WTC11 (cell line): ENCODE data around the gene BNC2. TPM values are rescaled to one million over a fixed set of nuclear protein-coding genes. Genes with fewer than 3 reads are reported as not detected.

Experiments
- ATAC-seq: fragments of 200-7000 bp; cut with Tn5 transposase; 2 replicates; pipeline ENCODE4 v1.10.0; 2021; ENCODE audit warnings: mild to moderate bottlenecking, moderate library complexity
- CTCF ChIA-PET: fragments of 300-600 bp; sonication (Branson Sonifier 250); formaldehyde crosslinking; loops from one replicate; lab custom pipeline; 2021; ENCODE audit warnings: antibody characterized with exemption; lab: Charles Lee
- POLR2A ChIA-PET: fragments of 350-600 bp; sonication (Branson Sonifier 250); formaldehyde crosslinking; loops from one replicate; lab custom pipeline; 2021; ENCODE audit warnings: antibody characterized with exemption; lab: Charles Lee
- DNase-seq: peaks from one replicate; pipeline ENCODE4 v3.0.0; 2021; ENCODE audit warnings: low spot score
- H3K27ac Mint-ChIP-seq: 2 replicates; pipeline ENCODE4 v1.8.0; 2021; ENCODE audit warnings: mixed read lengths
- H3K27me3 Mint-ChIP-seq: 2 replicates; pipeline ENCODE4 v1.8.0; 2021; ENCODE audit warnings: low read depth, mild to moderate bottlenecking, moderate library complexity, mixed read lengths
- H3K36me3 Mint-ChIP-seq: 2 replicates; pipeline ENCODE4 v1.8.0; 2021; ENCODE audit warnings: mixed read lengths
- H3K4me1 Mint-ChIP-seq: 2 replicates; pipeline ENCODE4 v1.8.0; 2022; ENCODE audit warnings: mixed read lengths
- H3K4me3 Mint-ChIP-seq: 2 replicates; pipeline ENCODE4 v1.8.0; 2021; ENCODE audit warnings: mild to moderate bottlenecking, moderate library complexity, mixed read lengths
- H3K9me3 Mint-ChIP-seq: 2 replicates; pipeline ENCODE4 v1.8.0; 2021; ENCODE audit warnings: mixed read lengths
- AR ChIP-seq: fragments of 250-450 bp; sonication (Bioruptor Pico); IDR thresholded peaks from 2 replicates; pipeline ENCODE4 v1.9.0; 2021; ENCODE audit warnings: mild to moderate bottlenecking
- ATF6 ChIP-seq: sonication (generic); formaldehyde crosslinking; IDR thresholded peaks from 2 replicates; pipeline ENCODE4 v1.8.1; 2023; ENCODE audit warnings: mild to moderate bottlenecking, missing genetic modification reagents
- CREB1 ChIP-seq: sonication (generic); formaldehyde crosslinking; IDR thresholded peaks from 2 replicates; pipeline ENCODE4 v1.8.0; 2023; ENCODE audit warnings: mild to moderate bottlenecking, missing genetic modification reagents
- E2F4 ChIP-seq: sonication (generic); formaldehyde crosslinking; IDR thresholded peaks from 2 replicates; pipeline ENCODE4 v1.8.1; 2022; ENCODE audit warnings: low read depth, mild to moderate bottlenecking, moderate library complexity, missing genetic modification reagents, borderline replicate concordance
- FOXK1 ChIP-seq: sonication (generic); formaldehyde crosslinking; IDR thresholded peaks from 2 replicates; pipeline ENCODE4 v1.8.0; 2022; ENCODE audit warnings: mild to moderate bottlenecking, moderate library complexity, missing genetic modification reagents
- IRF2 ChIP-seq: sonication (generic); formaldehyde crosslinking; IDR thresholded peaks from 2 replicates; pipeline ENCODE4 v1.8.0; 2022; ENCODE audit warnings: low read depth, missing genetic modification reagents, borderline replicate concordance
- JUN ChIP-seq: sonication (generic); formaldehyde crosslinking; IDR thresholded peaks from 2 replicates; pipeline ENCODE4 v1.8.0; 2023; ENCODE audit warnings: mild to moderate bottlenecking, missing genetic modification reagents
- MAX ChIP-seq: sonication (generic); formaldehyde crosslinking; IDR thresholded peaks from 2 replicates; pipeline ENCODE4 v1.8.0; 2022; ENCODE audit warnings: mild to moderate bottlenecking, missing genetic modification reagents
- NR3C1 ChIP-seq: sonication (generic); formaldehyde crosslinking; conservative IDR thresholded peaks from 2 replicates; pipeline ENCODE4 v1.8.1; 2023; ENCODE audit warnings: low read depth, mild to moderate bottlenecking, missing genetic modification reagents
- PRDM15 ChIP-seq: sonication (generic); formaldehyde crosslinking; IDR thresholded peaks from 2 replicates; pipeline ENCODE4 v1.8.0; 2022; ENCODE audit warnings: missing genetic modification reagents
- SMAD4 ChIP-seq: sonication (generic); formaldehyde crosslinking; IDR thresholded peaks from 2 replicates; pipeline ENCODE4 v1.8.0; 2022; ENCODE audit warnings: mild to moderate bottlenecking, missing genetic modification reagents
- SOX15 ChIP-seq: fragments of 250-450 bp; sonication (Bioruptor Pico); IDR thresholded peaks from 2 replicates; pipeline ENCODE4 v1.9.0; 2021; ENCODE audit warnings: mild to moderate bottlenecking
- TEAD1 ChIP-seq: sonication (generic); formaldehyde crosslinking; IDR thresholded peaks from 2 replicates; pipeline ENCODE4 v1.8.0; 2022; ENCODE audit warnings: mild to moderate bottlenecking, missing genetic modification reagents
- TEAD4 ChIP-seq: sonication (generic); formaldehyde crosslinking; IDR thresholded peaks from 2 replicates; pipeline ENCODE4 v1.8.0; 2022; ENCODE audit warnings: mild to moderate bottlenecking, missing genetic modification reagents
- ZBTB43 ChIP-seq: sonication (generic); formaldehyde crosslinking; IDR thresholded peaks from 2 replicates; pipeline ENCODE4 v1.8.1; 2023; ENCODE audit warnings: mild to moderate bottlenecking, missing genetic modification reagents
- ZMAT4 ChIP-seq: fragments of 250-450 bp; sonication (Bioruptor Pico); IDR thresholded peaks from 2 replicates; pipeline ENCODE4 v1.9.0; 2021; ENCODE audit warnings: mild to moderate bottlenecking
- ZNF423 ChIP-seq: fragments of 250-450 bp; sonication (Bioruptor Pico); IDR thresholded peaks from 2 replicates; pipeline ENCODE4 v2.1.2; 2022; ENCODE audit warnings: mild to moderate bottlenecking, moderate library complexity
- ZNF671 ChIP-seq: fragments of 250-450 bp; sonication (Bioruptor Pico); IDR thresholded peaks from 2 replicates; pipeline ENCODE4 v1.8.0; 2021; ENCODE audit warnings: mild to moderate bottlenecking
- total RNA-seq: library from RNA; stranded (reverse); gene quantifications from 3 replicates; pipeline ENCODE4 v1.2.3, GENCODE V29; 2021

The BNC2 gene
- total RNA-seq, 1 experiment from 2014 or later = 33.3 TPM

GRCh38 chr9:16535555-16535954 is 334.9 kb downstream of the BNC2 start (continued):
- TF ChIP-seq AR (CRISPR knock-in tag) (no peak), SMAD4 (no peak)

- H3K4me3 Mint-ChIP-seq = no peak overlapping the region
- no peak for TF ChIP-seq ZNF671
- no peak for TF ChIP-seq MAX (CRISPR knock-in tag)
- TF ChIP-seq AR (CRISPR knock-in tag) = no peak
- TF ChIP-seq FOXK1 (CRISPR knock-in tag) = no peak
- no peak for TF ChIP-seq IRF2
- TF ChIP-seq ZMAT4 (CRISPR knock-in tag) = no peak
- no peak for TF ChIP-seq TEAD1
- no peak for DNase-seq
- CTCF ChIA-PET = no interaction called here
- H3K9me3 Mint-ChIP-seq = no peaks in the 10 kb centered on the region
- H3K27ac Mint-ChIP-seq = no peak overlapping the region
- ATAC-seq = no peak
- peaks cover 14% of the 10 kb centered on the region for H3K4me1 Mint-ChIP-seq
- no peaks in the 10 kb centered on the region for H3K36me3 Mint-ChIP-seq
- POLR2A ChIA-PET = interaction anchor here (0.6 kb wide), 1 partner anchor 210 kb away, joined by 3 read pairs; no protein-coding TSS in a partner anchor
- H3K27me3 Mint-ChIP-seq = no peaks in the 10 kb centered on the region
Measured at GRCh38 chr9:16532681-16533450, 337.6 kb downstream of the BNC2 start.

GRCh38 chr9:16532272-16532671 is 338.2 kb downstream of the BNC2 start:
- Mint-ChIP-seq H3K9me3 (no peaks in the 10 kb centered on the region), H3K4me1 (peaks cover 14% of the 10 kb centered on the region), H3K36me3 (no peaks in the 10 kb centered on the region), H3K27me3 (no peaks in the 10 kb centered on the region), H3K27ac (no peak overlapping the region), H3K4me3 (no peak overlapping the region)
- POLR2A ChIA-PET = interaction anchor here (0.6 kb wide), 1 partner anchor 211 kb away, joined by 3 read pairs; no protein-coding TSS in a partner anchor
- CTCF ChIA-PET = no interaction called here
- no peak for DNase-seq
- no peak for ATAC-seq
- TF ChIP-seq ZNF423 (CRISPR knock-in tag) = no peak
- no peak for TF ChIP-seq PRDM15 (CRISPR knock-in tag)
- TF ChIP-seq SOX15 (CRISPR knock-in tag) = no peak
- no peak for TF ChIP-seq ATF6 (CRISPR knock-in tag)
- TF ChIP-seq NR3C1 = no peak
- TF ChIP-seq TEAD4 (CRISPR knock-in tag) = no peak
- TF ChIP-seq CREB1 = no peak
- TF ChIP-seq JUN (CRISPR knock-in tag) = no peak
- TF ChIP-seq E2F4 (CRISPR knock-in tag) = no peak
- TF ChIP-seq ZBTB43 (CRISPR knock-in tag) = no peak
